ENCODE data around the gene ECHDC3.

GRCh38 chr10:11743461-11744338 lies 1.5 kb downstream of the ECHDC3 start:
- TF ChIP-seq POLR2AphosphoS5 (IDR thresholded peaks at IDR 0.05) (no peak), EP300 (IDR thresholded peaks at IDR 0.05) (no peak)

All from suprapubic skin (tissue), 4 donors.